Endothelial cell of umbilical vein (primary cell): ENCODE data around the gene CENPA.

Experiments
- CTCF ChIP-seq, 2 donors: IDR thresholded peaks; 1 replicate in 1 of 2; 2 replicates in 1 of 2; pipeline ENCODE4 v1.5.1; 2011; ENCODE audit warnings: low read length in 2 of 2, mild to moderate bottlenecking in 2 of 2, moderate library complexity in 2 of 2, control low read depth in 1 of 2, inconsistent platforms in 1 of 2, low read depth in 1 of 2; ENCODE audit not compliant: insufficient read depth in 1 of 2; ENCODE audit errors: extremely low read depth in 1 of 2
- EZH2 ChIP-seq: IDR thresholded peaks from 2 replicates; pipeline ENCODE4 v1.6.1; 2012; ENCODE audit warnings: borderline replicate concordance, low read depth, mild to moderate bottlenecking, moderate library complexity, low read length, inconsistent platforms; ENCODE audit not compliant: severe bottlenecking
- MAX ChIP-seq: IDR thresholded peaks from 2 replicates; pipeline ENCODE4 v1.6.1; 2011; ENCODE audit not compliant: insufficient read depth, insufficient read length
- POLR2A ChIP-seq: IDR thresholded peaks from 2 replicates; pipeline ENCODE4 v1.6.1; 2012; ENCODE audit warnings: low read depth, mild to moderate bottlenecking, control low read depth, low read length
- POLR2AphosphoS5 ChIP-seq: IDR thresholded peaks from 2 replicates; pipeline ENCODE4 v1.6.1; 2012; ENCODE audit warnings: low read depth, mild to moderate bottlenecking, control low read depth, low read length, moderate library complexity; ENCODE audit not compliant: insufficient read depth

- TF ChIP-seq CTCF (IDR thresholded peaks at IDR 0.05; ENCODE audit: extremely low read depth in 1 of 2, insufficient read depth in 1 of 2, low read depth in 1 of 2, low read length in 2 of 2): no peak
- no peak for TF ChIP-seq POLR2A
- TF ChIP-seq MAX: no peak
- no peak for TF ChIP-seq EZH2
- TF ChIP-seq POLR2AphosphoS5: no peak
Observed at GRCh38 chr2:26758790-26759321, 27.0 kb upstream of the CENPA start.
